ENCODE results near the gene FXYD4. TPM values are rescaled to one million over a fixed set of nuclear protein-coding genes. Genes with fewer than 3 reads are reported as not detected.

The FXYD4 gene
- polyA plus RNA-seq, 3 donors: 0.49 to 1.8 TPM; not detected in 1

DNA sequence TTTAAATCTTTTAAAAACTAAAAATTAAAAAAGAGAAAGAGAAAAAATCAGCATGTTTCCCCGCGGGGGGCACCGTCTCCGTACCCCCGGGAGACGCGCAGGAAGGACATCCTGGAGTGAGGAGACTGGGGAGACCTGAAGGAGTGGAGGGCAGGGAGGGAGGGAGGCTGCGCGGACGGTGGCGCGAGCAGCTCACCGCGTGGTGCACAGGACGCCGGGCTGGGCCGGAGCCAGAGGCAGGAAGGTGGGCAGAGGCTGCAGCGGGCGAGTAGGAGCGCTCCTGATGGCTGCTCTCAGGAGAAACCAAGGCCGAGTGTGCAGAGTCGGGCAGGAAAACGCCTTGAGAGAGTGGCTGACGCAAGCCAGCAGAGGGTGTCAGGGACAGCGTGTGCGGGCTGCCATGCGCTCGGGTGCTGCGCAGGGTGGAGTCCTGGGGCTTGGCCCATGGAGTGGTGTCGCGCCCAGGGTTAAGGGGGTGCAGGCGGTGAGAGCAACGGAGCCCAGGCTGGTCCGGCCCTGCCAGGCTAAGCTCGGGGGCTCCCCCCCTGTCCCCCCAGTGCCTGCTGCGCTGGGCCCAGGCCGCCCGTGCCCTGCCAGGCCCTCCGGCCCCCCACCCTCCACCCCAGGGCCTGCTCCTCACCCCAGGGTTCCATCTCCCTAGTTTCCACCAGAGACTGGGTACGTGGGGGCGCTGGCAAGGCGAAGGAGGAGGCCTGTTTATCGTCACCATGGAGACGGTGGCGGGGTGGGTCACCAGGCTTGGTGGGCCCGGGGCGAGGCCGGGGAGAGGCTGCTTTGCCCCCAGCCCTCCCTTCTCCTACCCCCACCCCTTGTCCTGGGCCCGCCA, 28.9 kb upstream of the FXYD4 start:
- no peak for DNase-seq

DNA sequence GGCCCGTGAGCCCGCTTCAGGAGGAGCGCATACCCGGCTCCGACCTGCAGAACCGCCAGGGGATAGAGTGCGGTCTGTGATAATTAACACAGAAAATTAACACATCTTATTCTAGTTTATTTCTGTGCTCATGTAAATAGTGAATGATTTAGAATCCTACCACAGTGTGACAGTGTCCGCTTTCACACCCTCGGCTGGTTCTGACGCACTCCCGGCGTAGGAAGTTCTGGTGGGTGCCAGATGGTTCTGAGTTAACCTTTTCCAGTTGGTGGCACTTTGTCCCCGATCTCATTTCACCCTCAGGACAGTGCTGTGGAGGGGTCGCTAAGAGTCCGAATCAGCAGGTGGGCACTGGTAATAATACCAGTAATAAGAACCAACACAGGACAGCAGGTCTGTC, 28.3 kb upstream of the FXYD4 start:
- DNase-seq: no peak

DNA sequence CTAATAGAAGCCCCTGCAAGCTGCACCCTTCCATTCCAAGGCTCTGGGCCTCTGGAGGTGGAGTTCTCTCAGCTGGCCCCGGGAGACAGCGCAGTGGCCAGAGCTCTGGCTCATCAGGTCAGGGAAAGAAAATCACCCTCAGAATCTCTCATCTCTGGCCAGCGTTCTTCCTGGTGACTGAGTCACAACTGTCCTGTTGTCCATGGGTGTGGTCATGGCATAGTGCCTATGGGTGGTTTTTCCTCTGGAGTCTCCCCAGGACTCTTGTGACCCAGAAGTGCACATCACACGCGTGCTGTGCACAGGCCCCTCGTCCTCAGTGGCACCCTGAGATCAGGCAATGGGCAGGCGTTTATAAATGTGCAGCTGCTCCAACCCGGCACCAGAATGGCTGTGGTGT, 27.4 kb upstream of the FXYD4 start:
- no peak for DNase-seq

DNA sequence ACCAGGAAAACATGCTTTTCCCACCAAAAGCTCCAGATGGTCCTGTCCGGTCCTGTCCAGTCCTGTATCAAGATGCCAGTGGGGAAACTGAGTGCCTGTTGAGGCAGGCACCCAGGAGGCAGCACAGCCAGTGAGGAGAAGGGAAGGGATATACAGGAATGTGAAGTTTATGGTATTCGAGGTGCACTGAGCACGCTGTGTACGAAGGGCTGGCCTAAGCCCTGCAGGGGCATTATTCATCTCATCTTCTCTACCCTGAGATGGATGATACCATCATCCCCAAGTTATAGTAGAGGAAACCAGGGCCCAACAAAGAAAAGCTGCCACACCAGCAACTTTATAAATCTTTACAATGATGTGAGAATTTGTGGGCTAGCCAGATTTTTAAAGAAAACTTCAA, 23.4 kb upstream of the FXYD4 start:
- DNase-seq: no peak

DNA sequence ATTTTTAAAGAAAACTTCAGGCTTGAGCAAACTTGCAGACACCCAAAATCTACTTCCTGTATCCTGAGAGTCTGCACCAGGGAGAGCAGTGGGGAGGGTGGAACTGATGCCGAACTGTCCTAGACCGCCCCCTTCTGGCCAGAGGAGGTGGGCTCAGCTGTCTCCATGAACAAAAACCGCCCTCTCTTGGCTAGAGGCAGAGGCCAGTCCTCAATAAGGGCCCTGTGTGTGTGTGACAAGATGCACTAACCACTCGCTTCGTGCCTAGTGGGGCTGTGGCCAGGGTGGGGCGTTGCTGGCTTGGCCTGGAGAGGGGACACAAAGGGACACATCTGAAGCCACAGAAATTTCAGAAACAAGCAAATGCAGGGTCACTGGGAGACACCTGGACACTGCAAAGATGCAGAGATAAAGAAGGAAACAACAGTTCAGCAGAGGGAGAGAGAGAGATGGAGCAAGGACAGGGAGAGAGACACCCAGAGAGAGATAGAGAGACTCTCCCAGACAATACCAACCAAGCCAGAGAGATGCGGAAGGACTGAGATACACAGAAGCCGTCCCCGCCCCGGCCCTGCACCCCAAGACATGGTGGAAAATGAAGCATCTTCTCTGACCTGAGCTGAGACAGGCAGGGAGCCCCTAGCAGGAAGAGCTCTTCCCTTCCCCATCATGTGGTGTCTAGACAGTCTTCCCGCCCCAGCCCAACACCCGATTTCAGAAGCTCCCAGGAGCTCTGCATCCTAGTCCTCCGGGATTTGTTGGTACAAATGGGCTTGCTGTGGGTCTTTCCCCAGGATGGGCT, 22.7 kb upstream of the FXYD4 start:
- DNase-seq: peak; percentile 81

GRCh38 chr10:43350156-43350555, 21.3 kb upstream of the FXYD4 start:
- DNase-seq: no peak

DNA sequence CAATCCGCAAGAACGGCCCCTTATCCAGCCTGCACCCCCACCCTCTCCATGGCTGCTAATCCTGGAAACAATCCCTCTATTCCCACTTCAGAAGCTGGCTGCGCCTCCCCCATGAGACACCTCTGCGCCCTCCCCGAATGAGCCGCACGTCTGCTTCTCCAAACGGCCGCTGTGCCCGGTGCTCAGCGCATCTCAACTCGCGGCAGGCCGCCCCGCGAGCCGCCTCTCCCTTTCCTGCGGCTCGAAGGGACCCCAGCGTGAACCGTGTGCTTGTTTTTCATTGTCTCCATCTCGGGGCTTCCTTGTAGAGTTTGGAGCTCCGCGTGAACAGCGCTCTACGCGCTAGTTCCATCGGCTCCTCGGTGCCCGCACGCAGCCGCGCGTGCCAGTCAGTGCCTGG, 20.8 kb upstream of the FXYD4 start:
- no peak for DNase-seq

DNA sequence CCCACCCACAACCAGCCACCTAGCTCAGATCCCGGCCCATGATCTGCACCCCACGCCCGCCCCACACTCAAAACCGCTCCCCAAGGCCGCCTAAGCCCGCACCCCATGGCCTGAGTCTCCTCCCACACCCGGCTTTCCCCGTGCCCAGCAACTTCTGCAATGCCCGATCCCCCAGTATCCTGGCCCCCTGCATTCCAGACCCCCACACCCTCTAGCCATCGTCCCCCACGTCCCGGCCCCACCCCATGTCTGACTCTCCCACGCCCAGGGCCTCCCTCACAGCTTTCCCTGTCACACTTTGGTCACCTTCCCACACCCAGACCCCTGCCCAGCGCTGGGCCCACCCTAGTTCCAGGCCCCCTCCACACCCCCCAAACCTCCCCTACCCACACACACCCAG, 20.1 kb upstream of the FXYD4 start:
- DNase-seq: no peak

GRCh38 chr10:43352951-43353350, 18.5 kb upstream of the FXYD4 start:
- DNase-seq: no peak

GRCh38 chr10:43353495-43354329, 17.7 kb upstream of the FXYD4 start:
- no peak for DNase-seq

DNA sequence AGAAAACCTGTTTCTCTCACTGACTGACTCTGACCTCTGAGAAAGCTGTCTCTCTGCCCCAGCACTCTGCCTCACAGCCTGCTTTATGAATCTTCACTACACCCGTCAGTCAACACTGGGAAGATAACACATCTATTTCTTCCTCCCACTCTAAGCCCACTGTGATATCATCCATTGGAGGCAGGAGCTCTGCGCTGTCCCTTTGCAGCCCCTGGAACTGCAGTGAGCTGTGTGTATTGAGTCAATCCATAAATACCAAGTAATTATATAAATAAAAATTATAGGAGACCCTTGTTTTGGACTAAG, 17.2 kb upstream of the FXYD4 start:
- no peak for DNase-seq

GRCh38 chr10:43354879-43355380, 16.5 kb upstream of the FXYD4 start:
- no peak for DNase-seq

- no peak for DNase-seq
These were observed 15.6 kb upstream of the FXYD4 start for GRCh38 chr10:43355749-43356371.

DNA sequence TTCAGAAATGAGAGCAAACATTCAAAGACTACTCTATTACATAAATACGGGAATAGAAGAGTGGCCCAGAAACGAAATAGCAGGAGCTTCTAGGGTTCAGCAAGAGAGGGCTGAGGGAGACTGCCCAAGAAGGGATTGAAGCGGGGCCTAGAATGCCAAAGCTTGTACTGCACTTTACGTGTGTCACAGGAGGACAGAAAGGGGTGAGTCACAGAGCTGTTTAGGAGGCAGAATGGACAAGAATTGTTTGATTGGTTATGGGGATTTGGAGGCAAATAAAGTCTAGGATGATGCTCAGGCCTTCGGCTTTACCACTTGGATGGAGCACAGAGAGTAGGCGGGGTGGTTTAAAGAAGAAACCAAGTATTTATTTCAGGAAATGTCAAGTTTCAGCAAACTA, 11.3 kb upstream of the FXYD4 start:
- DNase-seq: no peak

DNA sequence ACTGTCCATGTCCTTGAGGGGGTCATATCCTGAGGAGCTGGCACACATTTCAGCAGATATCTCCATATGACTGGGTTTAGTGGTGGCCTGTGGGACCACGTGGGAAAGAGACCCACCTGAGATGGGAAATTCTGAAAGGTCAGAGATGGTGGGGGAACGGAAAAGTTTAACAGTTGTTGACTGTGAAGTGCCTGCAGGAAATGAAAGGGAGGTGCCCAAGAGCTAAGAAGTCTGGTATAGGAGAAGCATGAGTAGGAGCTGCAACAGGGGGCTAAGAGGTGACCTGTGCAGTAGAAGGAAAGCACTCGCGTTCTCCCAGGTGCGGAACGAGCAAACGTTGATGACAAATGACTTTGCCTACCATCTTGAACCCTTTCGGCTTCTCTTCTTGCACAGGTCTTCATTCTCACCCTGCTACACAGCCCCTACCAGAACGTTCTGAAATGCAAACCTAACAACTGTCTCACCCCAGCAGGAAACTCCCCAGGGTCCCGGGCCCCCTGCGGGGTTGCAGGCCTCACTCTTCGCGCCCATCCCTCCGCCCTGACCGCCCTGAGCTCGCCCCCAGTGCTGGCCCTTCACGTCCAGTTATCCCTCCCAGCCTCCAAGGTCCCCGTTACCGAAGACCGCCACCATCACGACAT, 9.8 kb upstream of the FXYD4 start:
- DNase-seq: no peak

GRCh38 chr10:43362191-43362839, 9.1 kb upstream of the FXYD4 start:
- peak; percentile 96 for DNase-seq

DNA sequence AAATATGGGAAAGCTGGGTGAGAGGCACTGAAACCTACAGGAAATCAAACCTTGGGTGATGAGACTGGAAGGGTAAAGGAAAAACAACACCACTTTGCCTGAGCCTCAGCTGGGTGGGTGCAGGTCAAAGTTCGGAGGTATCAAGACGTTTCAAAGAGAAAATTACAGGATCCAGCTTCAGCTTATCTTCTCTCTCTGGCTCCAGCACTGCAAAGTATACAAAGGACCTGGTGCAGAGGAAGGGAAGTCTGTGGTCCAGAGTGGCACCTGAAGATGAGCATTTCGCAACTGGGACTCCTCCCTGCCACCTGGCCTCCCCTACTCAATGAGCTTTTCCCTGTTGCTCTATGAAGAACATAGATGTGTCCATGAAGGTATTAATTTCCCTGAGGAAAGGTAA, 6.4 kb upstream of the FXYD4 start:
- DNase-seq: no peak

DNA sequence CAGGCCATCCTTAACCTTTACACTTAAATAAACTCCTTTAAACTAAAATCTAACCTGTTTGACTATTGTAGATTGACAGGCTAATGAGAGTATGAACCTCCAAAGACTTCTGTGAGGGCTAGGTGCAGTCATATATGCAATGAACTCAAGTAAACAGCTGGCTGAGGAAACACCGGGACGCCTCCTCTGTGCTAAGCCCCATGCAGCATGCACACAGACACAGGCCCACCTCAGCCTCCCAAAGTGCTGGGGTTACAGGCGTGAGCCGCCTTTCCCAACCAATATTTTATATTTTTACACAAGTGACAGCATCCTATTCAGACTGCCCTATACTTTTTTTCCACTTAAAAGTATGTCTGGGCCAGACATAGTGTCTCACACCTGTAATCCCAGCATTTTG, 1.5 kb upstream of the FXYD4 start:
- no peak for DNase-seq

DNA sequence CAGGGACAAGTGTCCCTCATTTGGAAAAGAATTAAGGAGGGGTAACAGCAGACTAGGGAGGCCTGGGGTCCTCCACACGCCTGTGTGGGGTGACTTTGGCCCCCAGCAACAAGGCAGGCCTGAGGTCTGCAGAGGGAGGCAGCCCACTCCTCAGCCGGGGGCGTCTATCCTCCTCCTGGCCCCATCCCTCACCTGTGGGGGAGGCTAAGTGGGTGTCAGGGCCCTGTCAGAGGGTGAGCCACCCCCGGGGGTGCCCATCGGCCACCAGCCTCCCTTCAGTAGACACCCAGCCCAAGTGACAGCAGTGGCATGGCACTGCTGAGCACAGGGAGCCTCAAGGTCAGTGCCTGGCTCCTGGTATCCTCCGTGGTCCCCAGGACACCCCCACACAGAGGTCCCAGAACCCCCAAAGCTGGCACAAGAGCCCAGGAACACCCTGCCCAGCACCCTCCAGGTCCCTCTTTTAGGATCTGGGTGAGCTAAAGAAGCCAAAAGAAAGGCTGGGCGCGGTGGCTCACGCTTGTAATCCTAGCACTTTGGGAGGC, 693 bp upstream of the FXYD4 start:
- no peak for DNase-seq

- no peak for DNase-seq
These were observed 1.4 kb downstream of the FXYD4 start for GRCh38 chr10:43372765-43373361.
